Upper lobe of left lung (tissue), 4 donors: ENCODE measurements around the gene PDE7B.

Source experiments
- CTCF ChIP-seq, 6 experiments: fragments of 450-650 bp in 4 of 6; fragments of 200-600 bp in 2 of 6; sonication (generic) in 2 of 6; IDR thresholded peaks; one replicate each; pipeline ENCODE4 v1.5.1; 2016 to 2019; ENCODE audit warnings: antibody characterized with exemption in 6 of 6
- POLR2A ChIP-seq, 4 donors: fragments of 450-650 bp; IDR thresholded peaks; one replicate each; pipeline ENCODE4 v1.5.1; 2016 to 2017; ENCODE audit warnings: antibody characterized with exemption in 4 of 4, mild to moderate bottlenecking in 2 of 4

- TF ChIP-seq CTCF (IDR thresholded peaks at IDR 0.05) (no peak), POLR2A (IDR thresholded peaks at IDR 0.05) (no peak)
Observed at GRCh38 chr6:135813401-135813800, 38.1 kb upstream of the PDE7B start.
